TTC549 (cell line): ENCODE measurements around the gene SHANK2.

Source experiments
- FAIRE-seq: peaks from 2 replicates; lab custom pipeline; 2012; peaks lifted over from hg19 to GRCh38; lab: Jason Lieb, UNC

The SHANK2 gene

DNA sequence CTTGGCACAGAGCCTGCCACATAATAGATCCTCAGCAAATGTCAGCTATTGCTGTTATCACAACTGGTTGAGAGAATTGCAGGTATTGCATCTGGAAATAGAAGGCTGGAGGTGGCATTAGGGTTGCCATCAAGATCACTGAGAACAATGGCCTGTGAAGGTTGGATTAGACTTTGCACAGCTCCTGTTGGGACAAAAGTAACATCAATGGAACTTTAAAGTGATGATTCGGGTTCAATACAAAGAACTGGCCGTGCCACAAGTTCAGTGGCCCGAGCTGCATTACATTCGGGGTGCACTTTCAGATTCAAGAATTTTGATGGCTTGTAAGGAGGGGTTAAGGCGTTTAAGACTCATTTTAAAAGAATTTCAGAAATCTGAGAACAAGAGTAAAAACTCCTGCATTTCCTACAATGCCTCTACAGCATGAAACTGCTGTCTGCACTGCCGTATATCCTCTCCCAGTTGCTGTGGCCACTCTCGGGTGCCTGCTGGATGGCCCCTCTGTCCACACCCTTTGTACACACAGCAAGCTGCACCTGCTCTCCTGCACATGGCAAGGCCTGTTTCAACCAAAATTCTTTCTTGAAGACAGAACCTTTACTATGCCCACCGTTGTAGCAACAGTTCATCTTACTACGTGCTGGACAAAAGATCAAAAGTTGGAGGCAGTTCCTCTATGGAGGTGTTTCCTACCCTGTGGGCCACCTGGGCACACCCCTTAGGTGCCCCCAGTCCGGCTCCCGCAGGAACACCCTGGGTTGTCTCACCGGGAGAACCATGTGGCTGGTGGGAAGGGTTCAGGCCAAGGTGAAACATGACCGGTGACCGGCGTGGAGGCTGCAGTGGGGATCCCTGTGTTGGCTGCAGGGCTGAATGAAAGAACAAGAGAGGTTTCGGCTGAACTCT is 17.5 kb upstream of the SHANK2 start:
- FAIRE-seq, result no peak

DNA sequence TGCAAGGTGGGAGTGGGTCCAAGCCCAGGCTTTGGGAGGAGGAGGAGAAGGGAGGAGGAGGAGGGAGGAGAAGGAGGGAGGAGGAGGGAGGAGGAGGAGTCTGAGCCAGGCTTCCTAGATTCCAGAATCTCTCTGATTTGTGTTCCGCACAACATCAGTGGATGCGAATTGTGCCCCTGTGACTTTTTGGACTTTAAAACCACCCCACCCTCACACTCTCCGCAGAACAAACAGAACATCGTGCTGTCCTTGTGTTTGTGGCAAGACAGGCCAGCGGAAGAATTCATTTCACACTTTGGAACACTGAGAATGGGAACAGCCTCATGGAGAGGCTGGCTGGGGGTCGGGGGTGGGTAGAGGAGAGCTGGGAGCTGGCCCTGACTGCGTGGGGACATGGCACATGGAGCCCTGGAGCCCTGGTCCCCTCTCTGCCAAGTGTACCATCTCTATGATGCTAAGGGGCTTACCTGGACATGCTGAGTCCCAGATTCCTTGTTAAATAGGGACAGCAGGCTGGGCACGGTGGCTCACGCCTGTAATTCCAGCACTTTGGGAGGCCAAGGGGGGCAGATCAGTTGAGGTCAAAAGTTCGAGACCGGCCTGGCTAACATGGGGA is 16.4 kb upstream of the SHANK2 start:
- no peak for FAIRE-seq

DNA sequence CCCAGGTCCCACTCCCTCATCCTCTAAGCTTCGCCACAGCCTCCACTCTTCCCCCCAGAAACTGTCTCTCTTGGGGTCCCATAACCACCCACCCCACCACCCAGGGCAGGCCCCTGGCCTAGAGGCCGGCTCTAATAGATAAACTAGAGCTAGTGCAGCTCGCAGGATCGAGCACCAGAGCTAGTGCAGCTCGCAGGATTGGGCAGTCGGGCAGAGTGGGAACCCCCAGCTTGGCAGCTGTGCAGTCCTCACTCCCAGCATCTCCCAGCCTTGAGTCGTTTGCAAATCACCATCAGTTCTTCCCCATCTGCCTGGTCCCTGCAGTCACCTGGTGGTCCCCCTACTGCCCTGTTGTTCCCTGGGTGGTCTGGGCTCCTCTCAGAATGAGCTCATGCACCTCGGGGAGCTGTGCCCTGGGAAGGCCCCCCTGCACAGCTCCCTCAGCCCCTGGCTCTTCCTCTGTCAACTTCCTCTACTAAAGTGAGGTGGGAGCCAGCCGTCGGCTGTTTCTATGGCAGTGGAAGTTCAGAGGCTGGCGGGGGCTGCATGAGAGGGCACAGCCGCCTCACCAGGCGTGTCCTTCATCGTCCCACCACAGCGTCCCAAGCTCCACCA is 15.5 kb upstream of the SHANK2 start:
- FAIRE-seq, result no peak

DNA sequence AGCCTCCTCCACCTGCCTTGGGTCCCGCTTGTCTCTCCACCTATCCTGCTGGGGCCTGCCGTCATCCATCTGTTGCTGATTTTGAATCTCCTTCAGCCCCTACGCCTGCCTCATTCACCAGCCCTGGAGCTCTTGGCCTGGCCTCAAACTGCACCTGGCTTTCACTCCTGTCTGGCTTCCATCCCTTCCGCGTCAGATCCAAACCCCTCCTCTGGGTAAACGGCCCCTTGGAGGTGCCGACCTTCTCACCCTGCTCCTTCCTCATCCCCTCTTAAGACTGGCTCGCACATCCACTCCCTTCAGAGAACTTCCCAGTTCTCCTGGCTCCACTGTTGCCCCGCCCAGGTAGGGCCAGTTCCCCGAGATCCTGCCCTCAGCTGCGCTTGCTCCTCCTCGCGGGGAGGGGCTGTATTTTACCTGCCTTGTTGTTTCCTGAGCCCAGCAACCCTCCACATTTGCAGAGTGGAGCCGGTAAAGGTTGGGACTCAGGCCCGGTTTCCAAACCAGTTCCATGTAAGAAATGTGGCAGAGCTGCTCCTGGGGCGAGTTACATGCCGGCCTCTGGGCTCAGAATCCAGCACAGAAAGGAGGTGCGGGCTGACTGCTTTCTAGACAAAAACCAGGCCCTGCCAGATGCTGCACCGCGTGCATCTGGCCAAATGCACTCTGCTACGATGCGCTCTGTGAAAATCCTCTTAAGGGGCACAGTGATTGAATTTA is 13.9 kb upstream of the SHANK2 start:
- FAIRE-seq, result no peak

DNA sequence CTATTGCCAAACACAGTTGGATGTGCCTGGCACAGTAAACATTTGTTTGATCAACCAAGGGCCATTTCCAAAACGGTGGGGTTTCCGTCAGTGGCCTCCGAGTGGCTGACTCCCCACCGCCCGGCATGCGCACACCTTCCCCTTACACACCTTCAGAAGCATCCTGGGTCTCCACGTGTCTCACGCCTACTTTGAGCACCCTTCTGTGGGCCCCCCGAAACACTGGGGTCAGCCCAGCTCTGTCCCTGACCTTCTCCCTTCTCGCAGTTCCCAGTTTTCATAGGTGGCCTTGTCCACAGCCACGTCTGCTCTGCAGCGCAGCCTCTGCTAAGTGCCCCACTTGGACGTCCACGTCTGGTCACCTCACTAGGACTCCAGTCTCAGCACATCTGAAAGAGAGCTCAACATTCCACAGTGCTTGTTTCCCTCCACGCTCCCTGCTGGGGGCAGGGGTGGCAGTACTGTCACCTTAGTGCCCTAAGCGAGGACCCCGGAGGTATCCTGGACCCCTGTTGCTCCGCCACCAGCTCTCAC is 13.2 kb upstream of the SHANK2 start:
- no peak for FAIRE-seq

DNA sequence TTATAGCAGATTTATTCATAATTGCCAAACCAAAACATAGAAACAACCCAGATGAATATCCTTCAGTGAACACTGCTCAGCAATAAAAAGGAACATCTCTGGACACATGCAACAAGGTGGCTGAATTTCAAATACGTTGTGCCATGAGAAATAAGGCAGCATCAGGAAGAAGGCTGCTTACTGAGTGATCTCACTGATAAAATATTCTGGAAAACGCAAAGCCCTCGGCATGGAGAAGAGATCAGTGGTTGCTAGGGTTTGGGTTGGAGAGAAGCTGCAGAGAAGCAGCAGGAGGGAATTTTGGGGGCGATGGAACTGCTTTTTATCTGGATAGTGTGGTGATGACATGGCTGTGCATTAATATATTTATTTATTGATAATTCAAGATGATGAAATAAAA is 11.0 kb upstream of the SHANK2 start:
- no peak for FAIRE-seq

DNA sequence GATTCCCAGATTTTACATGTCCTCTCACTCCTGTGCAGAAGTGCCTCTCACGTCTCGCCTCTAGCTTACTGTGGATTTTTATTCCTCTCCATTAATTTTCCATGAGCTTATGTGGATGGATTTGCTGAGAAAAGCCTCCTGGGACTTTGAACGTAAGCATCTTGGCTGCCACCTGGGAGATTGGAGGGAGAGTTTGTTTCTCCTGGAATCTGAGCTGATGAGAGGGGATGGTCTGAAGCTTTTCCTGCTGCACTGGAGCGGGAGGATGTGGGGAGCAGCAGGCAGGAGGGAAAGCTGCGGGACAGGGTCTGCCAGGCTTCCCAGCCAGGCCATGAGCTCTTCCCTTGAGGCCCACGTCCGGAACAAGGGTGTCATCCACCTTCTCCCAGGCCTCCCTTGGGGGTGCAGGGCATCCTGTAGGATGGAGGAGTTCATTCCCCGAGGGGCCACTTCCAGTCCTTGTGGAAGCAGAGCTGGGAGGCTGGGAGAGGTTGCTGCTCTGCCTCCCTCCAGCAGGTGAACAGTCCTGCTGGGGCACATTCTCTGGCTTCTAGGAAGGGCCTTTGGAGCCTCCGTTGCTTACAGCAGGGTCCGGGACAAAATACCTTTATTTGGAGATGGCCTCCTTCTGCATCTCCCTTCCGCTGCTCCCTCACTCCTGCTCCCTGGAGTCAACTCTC is 3.6 kb upstream of the SHANK2 start:
- no peak for FAIRE-seq

DNA sequence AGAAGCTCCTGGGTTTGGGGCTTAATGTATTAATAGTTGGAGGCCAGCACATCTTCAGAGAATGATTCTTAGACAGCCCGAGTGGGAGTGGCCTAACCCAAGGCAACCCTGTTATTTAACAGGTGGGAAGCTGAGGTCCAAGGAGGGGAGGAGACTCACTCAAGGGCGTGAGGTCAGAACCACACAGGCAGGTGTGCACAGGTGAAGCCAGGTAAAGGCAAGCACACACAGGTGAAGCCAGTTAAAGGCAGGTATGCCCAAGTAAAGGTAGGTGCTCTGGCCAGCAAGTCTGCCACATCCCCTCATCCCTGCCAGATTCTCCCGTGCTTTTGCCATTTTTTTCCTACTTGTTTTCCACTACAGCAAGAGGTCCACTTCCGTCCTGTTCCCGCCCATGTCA is 2.9 kb upstream of the SHANK2 start:
- no peak for FAIRE-seq

DNA sequence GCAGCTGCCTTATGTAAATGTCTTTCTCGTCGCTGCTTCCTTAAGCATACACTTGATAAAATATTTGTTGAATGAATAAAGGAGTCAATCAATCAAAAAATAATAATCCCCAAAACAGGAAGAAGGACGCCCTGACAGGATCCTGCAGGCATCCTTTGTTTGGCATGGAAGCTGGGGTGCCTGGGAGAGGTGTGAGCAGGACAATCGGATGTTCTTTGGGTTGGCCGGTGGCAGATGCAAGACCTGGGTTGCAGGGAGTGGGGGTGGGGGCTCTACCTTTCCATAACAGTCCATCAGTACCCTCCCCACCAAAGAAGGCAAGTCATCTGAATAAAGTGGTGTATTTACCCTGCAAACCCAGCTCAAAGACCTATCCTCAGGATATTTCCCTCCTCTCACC is 1.4 kb upstream of the SHANK2 start:
- FAIRE-seq, result no peak

DNA sequence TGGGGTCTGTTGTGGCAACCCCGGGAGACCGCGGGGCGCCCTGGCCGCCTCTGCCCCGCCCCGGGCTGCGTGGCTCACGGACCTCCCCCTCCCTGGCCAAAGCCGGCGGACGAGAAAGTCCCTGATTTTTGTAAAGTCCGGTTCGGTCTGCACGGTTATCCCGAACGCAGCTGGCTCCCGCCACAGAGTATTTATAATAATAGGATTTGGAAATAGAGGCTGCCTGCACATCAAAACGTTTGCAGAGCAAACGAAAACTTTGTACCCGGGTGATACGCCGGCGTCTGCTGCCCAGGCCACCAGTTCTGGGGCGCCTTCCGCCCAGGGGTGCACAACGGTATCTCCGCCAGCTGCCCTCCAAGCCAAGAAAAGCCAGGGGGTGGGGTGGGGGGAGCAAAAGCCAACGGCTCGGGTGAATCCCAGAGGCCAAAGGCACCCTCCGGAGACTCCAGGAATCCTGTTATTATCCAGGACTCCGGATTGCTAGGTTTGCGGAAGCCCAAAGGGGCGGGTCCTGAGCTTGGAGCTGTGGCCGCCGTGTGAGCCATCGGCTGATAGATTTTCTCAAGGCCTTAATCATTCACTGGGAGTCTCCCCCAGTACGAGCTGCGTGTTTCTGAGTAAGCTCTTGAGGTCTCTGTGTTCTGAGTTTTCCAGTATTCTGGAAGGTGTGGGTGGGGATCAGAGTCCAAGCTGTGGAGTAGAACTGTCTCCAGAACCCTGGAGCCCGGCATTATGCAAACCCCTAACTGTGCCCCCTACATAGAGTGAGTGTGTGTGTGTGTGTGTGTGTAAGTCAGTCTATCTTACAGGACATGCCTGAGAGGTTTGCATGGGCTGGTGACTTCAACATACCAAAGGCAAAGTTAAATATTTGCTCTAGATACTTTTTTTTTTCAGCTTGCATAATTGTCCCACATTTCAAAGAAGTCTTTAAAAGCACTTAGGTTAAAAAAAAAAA is 673 bp upstream of the SHANK2 start:
- FAIRE-seq, result no peak

DNA sequence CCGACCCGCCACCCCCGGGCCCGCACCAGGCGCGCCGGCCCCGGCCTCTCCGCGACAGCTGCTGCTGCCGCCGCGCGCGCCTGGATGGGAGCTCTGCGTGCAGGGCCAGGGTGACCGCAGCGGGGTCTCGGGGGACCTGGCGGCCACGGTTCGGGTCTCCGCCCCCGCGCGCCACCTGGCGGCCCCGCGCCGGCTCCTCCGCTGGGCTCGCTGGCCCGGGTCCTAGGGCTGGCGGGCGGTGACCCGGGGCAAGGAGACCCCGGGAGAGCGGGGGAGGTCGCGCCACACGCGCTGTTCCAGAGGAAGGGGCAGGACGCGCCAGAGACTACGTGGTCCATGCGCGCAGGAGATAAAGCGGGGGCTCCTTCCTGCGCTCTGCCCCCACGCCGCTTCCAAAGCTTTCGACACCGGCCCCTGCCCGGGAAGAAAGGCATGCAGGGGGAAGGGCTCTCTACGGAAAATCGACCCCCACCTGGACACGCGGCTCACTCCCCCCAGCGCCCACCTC is 562 bp downstream of the SHANK2 start:
- no peak for FAIRE-seq

DNA sequence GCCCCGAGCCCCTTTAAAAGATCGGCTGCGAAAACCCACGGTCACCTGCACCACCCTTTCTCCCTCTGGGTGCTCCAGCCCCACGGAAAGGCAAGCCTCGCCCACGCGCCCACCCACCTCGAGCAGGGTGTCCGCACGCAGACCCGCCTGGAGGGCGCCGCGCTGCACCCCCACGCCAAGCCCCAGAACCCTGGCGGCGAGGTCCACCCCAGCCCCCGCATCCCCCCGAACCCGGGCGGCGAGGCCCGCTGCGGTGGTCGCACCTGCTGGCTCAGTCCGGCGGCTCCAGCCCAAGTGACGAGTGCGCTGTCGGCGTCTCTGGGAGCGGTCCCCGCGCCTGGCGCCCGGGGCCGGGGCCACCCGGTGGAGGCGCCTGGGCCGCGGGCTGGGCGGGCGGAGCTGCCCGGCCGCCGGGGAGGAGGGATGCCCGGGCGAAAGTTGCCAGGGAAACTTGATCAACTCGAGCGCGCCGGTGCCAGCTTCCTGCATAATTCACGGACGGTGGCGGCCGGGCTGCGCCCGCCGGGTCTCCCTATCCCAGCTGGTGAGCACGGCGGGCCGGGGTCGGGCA is 1.1 kb downstream of the SHANK2 start:
- FAIRE-seq, result no peak

DNA sequence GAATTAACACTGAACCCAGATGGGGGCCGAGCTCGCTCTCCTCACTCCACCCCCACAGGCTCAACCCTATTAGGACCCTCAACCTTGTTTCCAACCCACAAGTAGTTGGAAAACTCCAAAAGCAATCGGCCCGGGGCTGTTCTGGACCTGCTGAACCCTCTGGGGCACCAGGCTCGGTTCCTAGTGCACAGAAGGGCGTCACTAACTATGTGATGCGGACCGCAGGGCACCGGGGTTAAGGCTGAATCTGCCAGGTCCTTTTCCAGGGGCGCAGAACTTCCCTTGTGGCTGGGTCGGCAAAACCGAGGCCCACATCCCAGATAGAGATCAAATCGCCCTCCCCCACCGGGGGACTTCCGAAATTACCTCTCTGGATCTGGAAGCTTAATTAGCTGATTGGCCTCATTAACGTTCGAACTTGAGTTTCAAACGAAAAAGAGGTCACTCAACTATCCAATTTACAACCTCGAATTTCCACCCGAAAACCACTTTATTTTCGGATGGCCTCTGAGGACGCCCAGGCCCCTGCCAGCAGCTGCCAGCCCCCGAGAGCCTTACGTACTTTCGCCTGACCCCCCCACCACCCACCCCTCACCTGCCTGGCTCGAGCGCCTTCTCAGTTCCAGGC is 1.7 kb downstream of the SHANK2 start:
- FAIRE-seq, result no peak

DNA sequence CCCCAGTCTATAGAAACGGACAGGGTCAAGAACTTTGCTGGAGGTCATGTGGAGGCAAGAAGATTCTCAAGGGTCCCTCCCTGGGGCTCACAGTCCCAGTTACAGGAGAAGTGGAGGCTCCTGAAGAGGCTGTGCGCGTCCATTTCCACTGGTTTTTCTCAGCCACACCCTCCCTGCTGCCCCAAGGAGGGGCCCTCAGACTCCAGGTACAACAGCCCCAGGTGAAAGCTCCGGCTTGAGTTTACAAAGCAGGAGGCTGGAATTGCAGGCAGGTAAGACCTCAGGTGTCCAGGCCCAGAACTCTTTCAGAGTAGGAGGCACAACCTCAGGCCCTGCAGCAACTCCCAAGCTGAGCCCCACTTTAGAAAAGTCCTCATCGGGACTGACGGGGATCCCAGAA is 3.1 kb downstream of the SHANK2 start:
- FAIRE-seq, result no peak

DNA sequence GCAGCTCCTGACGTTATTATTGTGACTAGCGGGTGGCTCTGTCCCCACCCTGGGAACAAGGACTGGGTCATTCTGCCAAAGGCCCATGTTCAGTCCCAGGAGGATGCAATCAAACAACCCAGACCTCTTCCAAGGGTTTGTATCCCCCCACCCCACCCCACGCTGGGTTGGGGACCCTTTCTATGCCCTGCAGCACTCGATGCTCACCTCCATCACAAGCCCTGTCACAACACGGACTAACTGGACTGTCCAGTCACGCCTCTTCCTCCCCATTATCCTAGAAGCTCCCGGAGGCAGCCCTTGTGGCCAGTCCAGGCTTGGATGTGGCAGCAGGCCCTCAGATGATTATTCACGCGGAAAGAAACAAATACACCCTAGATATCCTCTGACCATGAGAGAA is 3.7 kb downstream of the SHANK2 start:
- no peak for FAIRE-seq

DNA sequence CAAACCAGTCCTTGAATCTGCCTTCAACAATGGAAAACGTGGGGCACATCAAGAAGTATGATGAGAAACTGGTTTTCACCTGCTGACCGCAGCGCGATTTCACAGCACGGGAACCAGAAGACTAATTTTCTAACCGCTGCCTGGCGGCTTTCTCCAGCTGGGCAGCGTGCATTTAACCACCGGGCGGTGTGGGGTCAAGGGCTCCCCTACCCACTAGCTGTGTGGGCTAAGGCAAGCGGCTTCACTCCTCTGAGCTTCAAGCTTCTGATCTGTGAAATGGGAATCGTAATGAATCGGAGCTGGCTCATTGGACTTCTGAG is 4.2 kb downstream of the SHANK2 start:
- FAIRE-seq, result no peak

DNA sequence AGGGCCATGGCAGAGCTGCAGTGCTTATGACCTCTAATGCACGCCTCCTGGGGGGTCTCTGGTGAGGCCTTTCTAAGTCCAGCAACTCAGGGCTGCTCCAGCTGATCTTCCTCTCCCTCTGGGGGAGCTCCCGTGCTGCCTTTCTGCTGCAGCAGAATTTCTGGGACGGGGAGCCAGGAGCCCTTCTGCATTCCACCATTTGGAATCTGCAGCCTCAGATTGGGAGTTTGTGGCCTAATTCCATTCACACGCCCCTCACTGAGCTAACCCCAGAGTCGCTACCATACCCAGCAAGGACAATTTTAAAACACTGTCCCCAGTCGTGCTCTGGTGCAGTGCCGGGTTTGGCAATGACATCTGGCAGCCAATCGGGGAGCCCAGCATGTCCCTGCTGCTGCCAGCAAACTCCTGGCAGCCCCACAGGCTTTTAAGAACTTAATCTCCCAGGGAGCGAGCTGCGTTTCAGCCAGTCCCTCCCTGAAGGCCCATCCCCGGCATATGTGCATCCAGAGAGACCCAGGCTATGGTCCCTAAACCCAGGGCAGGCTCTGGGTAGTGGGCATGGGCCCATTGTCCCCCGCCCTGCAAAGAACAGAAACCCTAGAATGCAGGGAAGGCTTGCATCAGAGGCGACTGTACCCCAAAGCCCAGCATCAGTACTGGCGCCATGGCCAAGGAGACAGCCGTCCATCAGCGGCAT is 4.7 kb downstream of the SHANK2 start:
- no peak for FAIRE-seq

DNA sequence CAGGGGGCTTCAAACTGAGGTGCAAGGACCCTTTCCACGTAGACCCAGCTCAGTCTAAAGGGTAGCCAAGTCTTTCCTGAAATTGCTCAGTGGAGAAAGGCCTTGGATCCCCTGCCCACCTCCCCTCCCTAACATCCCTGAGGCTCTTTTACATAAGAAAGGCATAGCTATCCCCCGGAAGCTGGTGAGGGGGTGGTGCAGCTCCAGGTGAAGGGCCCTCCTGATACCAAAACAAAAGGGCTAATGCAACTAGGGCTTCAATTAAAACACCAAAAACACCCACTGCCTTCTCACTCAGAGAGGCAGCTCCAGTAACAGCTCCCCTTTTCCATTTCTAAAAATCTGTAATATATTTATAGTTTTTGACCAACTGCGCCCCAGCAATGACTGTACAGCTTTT is 5.8 kb downstream of the SHANK2 start:
- FAIRE-seq, result no peak
